Left lobe of liver (tissue), 2 donors: Measurements from ENCODE around the gene GNGT1. TPM values are rescaled to one million over a fixed set of nuclear protein-coding genes. Genes with fewer than 3 reads are reported as not detected.

Experiments
- ATAC-seq: fragments of 200-7000 bp; cut with Tn5 transposase; one replicate; pipeline ENCODE4 v1.9.1; 2020; ENCODE audit warnings: mild to moderate bottlenecking, moderate library complexity
- DNase-seq: peaks from one replicate; pipeline ENCODE4 v3.0.0-alpha.2; 2020; ENCODE audit warnings: low spot score
- total RNA-seq: library from RNA; stranded (reverse); gene quantifications from one replicate; pipeline ENCODE4 v1.2.1, GENCODE V29; 2021
- donor health status: DM: no; HTN: no; CAD: no; lungs with moderate emphysema.
- donor health status: DM: no; HTN: yes; CAD: no.

The GNGT1 gene
- total RNA-seq, 1 donor from 2014 or later = not detected

DNA sequence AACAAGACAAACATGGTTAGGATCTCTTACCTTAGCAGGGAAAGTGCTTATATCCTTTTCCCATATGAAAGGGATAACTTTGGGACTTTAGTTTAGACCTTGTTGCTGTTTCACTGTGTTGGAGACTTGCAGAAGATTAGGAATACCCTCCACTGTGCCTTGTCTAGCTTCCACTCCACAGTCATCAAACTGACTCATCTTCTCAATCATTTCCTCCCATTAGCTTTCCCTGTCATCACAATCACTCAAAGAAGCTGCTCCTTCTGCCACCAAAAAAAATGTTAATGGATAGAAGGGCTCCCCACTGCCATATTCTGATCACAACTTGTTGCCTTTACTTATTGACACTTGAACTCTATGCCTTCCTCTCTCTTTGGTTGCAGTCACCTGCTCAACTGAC, 31.9 kb downstream of the GNGT1 start:
- DNase-seq = no peak
- ATAC-seq = no peak

DNA sequence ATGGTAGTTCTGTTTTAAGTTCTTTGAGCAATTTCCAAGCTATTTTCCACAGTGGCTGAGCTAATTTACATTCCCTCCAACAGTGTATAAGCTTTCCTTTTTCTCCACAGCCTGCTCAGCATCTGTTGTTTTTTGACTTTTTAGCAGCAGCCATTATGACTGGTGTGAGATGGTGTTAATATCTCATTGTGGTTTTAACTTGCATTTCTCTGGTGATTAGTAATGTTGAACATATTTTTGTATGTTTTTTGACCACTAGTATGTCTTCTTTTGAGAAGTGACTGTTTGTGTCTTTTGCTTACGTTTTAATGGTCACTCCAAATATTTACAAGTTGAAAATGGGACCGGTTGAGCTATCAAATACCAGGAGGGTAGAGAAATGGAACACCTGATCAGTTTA, 35.6 kb downstream of the GNGT1 start:
- no peak for DNase-seq
- ATAC-seq = no peak

- DNase-seq (no peak), ATAC-seq (no peak)
These were observed 37.6 kb downstream of the GNGT1 start for GRCh38 chr7:93943816-93944540.

DNA sequence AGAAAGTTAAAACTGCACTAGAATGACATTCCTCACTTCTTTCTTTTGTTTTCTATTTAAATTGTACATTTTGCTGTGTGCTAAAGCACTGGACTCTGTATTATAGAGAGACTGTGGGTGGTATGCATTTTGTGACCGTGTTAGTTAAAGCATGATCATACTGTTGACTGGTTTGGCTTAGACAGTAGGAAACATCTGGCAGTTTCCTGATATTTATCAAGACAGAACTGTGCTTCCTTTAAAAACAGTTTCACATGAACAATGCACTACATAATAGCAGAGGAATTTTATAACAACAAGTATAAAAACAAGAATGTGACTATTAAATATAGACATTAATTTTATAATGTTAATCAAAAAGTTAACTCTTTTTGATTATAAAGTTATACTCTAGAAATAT, 38.3 kb downstream of the GNGT1 start:
- DNase-seq = no peak
- no peak for ATAC-seq

DNA sequence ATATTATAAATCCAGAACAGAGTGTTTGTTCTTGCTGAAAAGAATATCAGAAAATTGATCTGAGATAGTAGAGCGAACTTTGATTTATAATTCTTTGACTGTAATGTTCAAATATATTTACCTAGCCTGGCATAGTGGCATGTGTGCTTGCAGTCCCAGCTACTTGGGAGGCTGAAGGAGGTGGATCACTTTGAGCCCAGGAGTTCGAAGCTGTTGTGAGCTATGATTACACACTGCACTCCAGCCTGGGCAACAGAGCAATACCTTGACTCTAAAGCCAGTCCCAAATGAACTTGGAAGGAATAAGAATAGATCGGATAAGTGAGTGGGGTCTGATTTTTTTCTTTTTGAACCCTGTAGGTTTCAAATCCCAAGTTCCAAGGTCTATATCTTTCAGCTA, 38.7 kb downstream of the GNGT1 start:
- DNase-seq (no peak), ATAC-seq (no peak)

DNA sequence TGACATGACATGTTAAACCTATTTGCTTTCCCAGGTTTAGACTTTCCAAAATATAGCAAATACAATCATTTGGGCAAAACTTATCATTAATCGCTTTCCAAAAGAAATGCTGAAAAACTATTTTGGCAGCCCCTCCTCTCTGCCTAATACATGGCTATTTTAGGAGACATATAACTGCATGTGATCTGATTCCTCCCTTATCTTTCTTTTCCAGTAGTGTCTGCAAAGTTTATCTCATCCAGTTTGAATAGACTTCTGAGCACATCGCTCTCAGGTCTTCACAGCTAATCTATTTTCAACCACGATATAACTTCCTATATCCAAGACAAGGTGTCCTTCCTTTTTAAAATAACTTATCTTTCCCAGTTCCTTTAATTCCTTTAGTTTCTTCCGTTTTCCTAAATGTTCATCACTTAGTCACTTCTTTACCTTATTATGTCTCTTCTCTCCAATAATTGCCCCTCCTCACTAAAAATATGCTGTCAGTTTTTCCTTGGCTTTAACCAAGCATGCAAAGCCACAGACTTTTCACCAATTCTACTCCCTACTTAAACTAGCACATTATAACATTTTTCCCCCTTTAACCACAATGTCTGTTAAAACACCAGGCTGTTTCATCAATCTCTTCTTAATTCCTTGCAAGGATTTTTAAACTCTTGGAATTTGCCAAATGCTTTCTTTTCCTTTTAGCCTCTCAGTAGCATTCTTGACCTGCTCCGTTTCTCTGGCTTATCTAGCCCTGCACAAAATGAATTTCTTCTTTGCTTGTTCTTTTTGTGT, 39.6 kb downstream of the GNGT1 start:
- DNase-seq (no peak), ATAC-seq (no peak)

GRCh38 chr7:93948106-93948505, 41.7 kb downstream of the GNGT1 start:
- ATAC-seq = no peak
- no peak for DNase-seq

- DNase-seq (no peak), ATAC-seq (no peak)
These were observed 42.5 kb downstream of the GNGT1 start for GRCh38 chr7:93948873-93949272.

GRCh38 chr7:93949423-93949822, 43.1 kb downstream of the GNGT1 start:
- DNase-seq (no peak), ATAC-seq (no peak)

- DNase-seq = no peak
- no peak for ATAC-seq
These were observed 48.9 kb downstream of the GNGT1 start for GRCh38 chr7:93955304-93955703.

- ATAC-seq = no peak
- DNase-seq = no peak
These were observed 51.4 kb downstream of the GNGT1 start for GRCh38 chr7:93957767-93958166.

DNA sequence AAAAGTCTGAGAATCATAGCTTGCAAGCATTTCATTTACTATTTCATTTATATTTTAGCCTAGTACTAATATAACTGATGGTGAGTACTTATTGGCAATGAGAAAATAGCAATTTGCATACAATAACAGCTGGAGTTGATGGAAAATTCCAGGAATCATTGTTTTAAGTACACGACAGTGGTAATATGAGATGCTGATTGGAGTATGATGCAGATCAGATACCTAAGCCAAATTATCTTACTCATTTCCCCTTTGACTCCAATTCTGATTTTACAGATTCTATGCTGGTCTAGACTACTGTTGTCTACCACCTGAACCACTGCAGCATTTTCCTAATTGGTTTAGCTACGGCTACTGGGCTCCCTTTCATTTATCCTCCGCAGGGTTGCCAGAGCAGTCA, 51.8 kb downstream of the GNGT1 start:
- no peak for DNase-seq
- ATAC-seq = no peak

DNA sequence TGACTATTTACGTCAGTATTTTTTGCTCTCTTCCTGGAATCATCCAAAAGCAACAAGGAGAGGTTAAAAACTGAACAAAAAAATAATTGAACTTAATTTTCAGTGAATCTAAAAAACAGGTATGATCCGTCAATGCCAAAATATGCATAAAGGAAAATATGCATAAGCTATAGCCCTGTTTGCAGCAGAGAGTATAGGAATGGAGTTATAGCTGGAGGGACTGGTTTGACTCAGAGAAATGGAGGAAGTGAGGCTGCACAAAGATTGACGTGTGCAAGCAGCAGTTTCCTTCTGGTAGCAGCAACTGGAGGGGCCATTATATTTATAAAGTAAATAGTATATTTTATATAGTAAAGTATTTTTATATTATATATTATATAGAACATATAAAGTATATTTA, 52.3 kb downstream of the GNGT1 start:
- DNase-seq (no peak), ATAC-seq (no peak)

Other genes with a start within 250 kb of the GNGT1 start
- 0.96 TPM for gene TFPI2, start 15.8 kb upstream of the GNGT1 start, total RNA-seq
- gene GNG11, start 15.2 kb downstream of the GNGT1 start, total RNA-seq = 1.6 TPM
- gene BET1, start 97.8 kb downstream of the GNGT1 start, total RNA-seq = 17.1 TPM